CD4-positive, alpha-beta T cell treated with Interleukin-21 for 1 hour (primary cell): ENCODE measurements around the gene PARD3B.

Experiments used
- DNase-seq: peaks from one replicate; pipeline ENCODE4 v3.0.0-alpha.2; 2020

PARD3B gene

GRCh38 chr2:204715361-204715760 is 170.1 kb downstream of the PARD3B start:
- DNase-seq = no peak

GRCh38 chr2:204717591-204717990 is 172.3 kb downstream of the PARD3B start:
- no peak for DNase-seq

- no peak for DNase-seq
Observed at GRCh38 chr2:204718607-204719006, 173.3 kb downstream of the PARD3B start.

- DNase-seq = no peak
Observed at GRCh38 chr2:204720874-204721273, 175.6 kb downstream of the PARD3B start.

GRCh38 chr2:204722207-204722606 is 176.9 kb downstream of the PARD3B start:
- no peak for DNase-seq

- DNase-seq = no peak
Observed at GRCh38 chr2:204722691-204723090, 177.4 kb downstream of the PARD3B start.

GRCh38 chr2:204725693-204726360 is 180.6 kb downstream of the PARD3B start:
- DNase-seq = no peak

- no peak for DNase-seq
Observed at GRCh38 chr2:204726831-204727230, 181.6 kb downstream of the PARD3B start.

GRCh38 chr2:204727368-204727767 is 182.1 kb downstream of the PARD3B start:
- no peak for DNase-seq

- no peak for DNase-seq
Observed at GRCh38 chr2:204730603-204731002, 185.3 kb downstream of the PARD3B start.

GRCh38 chr2:204732019-204732418 is 186.7 kb downstream of the PARD3B start:
- no peak for DNase-seq

- DNase-seq = no peak
Observed at GRCh38 chr2:204737296-204737695, 192.0 kb downstream of the PARD3B start.

GRCh38 chr2:204738721-204739120 is 193.4 kb downstream of the PARD3B start:
- DNase-seq = no peak

GRCh38 chr2:204743393-204743960 is 198.2 kb downstream of the PARD3B start:
- no peak for DNase-seq

GRCh38 chr2:204744506-204744905 is 199.2 kb downstream of the PARD3B start:
- DNase-seq = no peak

GRCh38 chr2:204748286-204748685 is 203.0 kb downstream of the PARD3B start:
- no peak for DNase-seq

GRCh38 chr2:204749319-204749718 is 204.0 kb downstream of the PARD3B start:
- DNase-seq = no peak

- DNase-seq = no peak
Observed at GRCh38 chr2:204750389-204750788, 205.1 kb downstream of the PARD3B start.

- no peak for DNase-seq
Observed at GRCh38 chr2:204751472-204751871, 206.2 kb downstream of the PARD3B start.

GRCh38 chr2:204753841-204754240 is 208.6 kb downstream of the PARD3B start:
- DNase-seq = no peak

- no peak for DNase-seq
Observed at GRCh38 chr2:204754898-204755297, 209.6 kb downstream of the PARD3B start.

- no peak for DNase-seq
Observed at GRCh38 chr2:204763974-204764703, 218.9 kb downstream of the PARD3B start.

- DNase-seq = no peak
Observed at GRCh38 chr2:204770735-204771134, 225.5 kb downstream of the PARD3B start.

- no peak for DNase-seq
Observed at GRCh38 chr2:204771721-204772120, 226.4 kb downstream of the PARD3B start.
